ENCODE results near the gene UPK1A.

DNA sequence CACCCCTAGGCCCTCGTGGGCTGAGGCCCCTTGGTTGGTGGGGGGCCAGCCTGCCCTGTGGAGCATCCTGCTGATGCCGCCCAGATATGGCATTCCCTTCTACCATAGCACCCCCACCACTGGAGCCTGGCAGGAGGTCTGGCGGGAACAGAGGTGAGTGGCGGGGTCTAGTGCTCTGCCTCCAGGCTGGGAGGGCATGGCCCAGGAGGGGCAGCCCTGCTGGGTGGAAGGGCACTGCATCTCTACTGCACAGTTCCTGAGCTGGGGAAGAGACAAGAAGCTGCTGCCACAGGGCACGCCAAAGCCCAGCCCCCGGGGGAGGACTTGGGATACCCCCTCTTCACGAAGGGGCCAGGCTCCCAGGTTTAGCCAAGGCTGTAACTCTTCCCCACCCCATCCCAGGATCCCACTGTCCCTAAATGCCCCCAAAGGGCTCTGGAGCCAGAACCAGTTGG is 49.1 kb downstream of the UPK1A start:
- TF ChIP-seq, protein P1, sequence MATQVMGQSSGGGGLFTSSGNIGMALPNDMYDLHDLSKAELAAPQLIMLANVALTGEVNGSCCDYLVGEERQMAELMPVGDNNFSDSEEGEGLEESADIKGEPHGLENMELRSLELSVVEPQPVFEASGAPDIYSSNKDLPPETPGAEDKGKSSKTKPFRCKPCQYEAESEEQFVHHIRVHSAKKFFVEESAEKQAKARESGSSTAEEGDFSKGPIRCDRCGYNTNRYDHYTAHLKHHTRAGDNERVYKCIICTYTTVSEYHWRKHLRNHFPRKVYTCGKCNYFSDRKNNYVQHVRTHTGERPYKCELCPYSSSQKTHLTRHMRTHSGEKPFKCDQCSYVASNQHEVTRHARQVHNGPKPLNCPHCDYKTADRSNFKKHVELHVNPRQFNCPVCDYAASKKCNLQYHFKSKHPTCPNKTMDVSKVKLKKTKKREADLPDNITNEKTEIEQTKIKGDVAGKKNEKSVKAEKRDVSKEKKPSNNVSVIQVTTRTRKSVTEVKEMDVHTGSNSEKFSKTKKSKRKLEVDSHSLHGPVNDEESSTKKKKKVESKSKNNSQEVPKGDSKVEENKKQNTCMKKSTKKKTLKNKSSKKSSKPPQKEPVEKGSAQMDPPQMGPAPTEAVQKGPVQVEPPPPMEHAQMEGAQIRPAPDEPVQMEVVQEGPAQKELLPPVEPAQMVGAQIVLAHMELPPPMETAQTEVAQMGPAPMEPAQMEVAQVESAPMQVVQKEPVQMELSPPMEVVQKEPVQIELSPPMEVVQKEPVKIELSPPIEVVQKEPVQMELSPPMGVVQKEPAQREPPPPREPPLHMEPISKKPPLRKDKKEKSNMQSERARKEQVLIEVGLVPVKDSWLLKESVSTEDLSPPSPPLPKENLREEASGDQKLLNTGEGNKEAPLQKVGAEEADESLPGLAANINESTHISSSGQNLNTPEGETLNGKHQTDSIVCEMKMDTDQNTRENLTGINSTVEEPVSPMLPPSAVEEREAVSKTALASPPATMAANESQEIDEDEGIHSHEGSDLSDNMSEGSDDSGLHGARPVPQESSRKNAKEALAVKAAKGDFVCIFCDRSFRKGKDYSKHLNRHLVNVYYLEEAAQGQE (IDR thresholded peaks at IDR 0.05; ENCODE audit: insufficient read depth in 1 of 2, low read depth in 2 of 2, low read length in 2 of 2): no peak
- no peak for TF ChIP-seq POLR2AphosphoS5 (IDR thresholded peaks at IDR 0.05; ENCODE audit: low read depth, low read length)

Measured in PFSK-1 (cell line).